PC-9 (cell line): Measurements from ENCODE around the gene MBNL2. TPM values are rescaled to one million over a fixed set of nuclear protein-coding genes. Genes with fewer than 3 reads are reported as not detected.
"Not testable (repeated sequence)": the region's sequence is repeated elsewhere in the genome, so short reads cannot be mapped to it uniquely, and the experiment has no call there.

Experiments
- BruUV-seq: library from RNA; stranded (reverse); fragments of 400-500 nt; replicated peaks from 2 replicates; lab custom pipeline; 2021; lab: Mats Ljungman, UMichigan
- CTCF ChIA-PET: fragments of 300-600 bp; sonication (Branson Sonifier 250); formaldehyde crosslinking; loops from one replicate; lab custom pipeline; 2022; ENCODE audit warnings: antibody characterized with exemption; lab: Charles Lee
- POLR2A ChIA-PET: fragments of 300-600 bp; sonication (Branson Sonifier 250); formaldehyde crosslinking; loops from one replicate; lab custom pipeline; 2022; ENCODE audit warnings: antibody characterized with exemption; ENCODE audit not compliant: unreplicated experiment; lab: Charles Lee
- DNase-seq, 2 experiments: peaks; one replicate each; pipeline versions ENCODE4 v3.0.0 to v3.0.0-alpha.2; 2015 to 2022; ENCODE audit warnings: mixed read lengths in 1 of 2
- H2AFZ ChIP-seq: fragments of 200-600 bp; sonication (generic); 2 replicates; pipeline ENCODE4 v1.8.1; 2017; ENCODE audit warnings: antibody characterized with exemption
- H3F3A ChIP-seq: fragments of 200-600 bp; sonication (generic); 2 replicates; pipeline ENCODE4 v1.8.1; 2017; ENCODE audit warnings: antibody characterized with exemption, mild to moderate bottlenecking, low read depth; ENCODE audit not compliant: insufficient read depth
- H3K27ac ChIP-seq: fragments of 200-600 bp; sonication (generic); 2 replicates; pipeline ENCODE4 v1.6.1; 2016; ENCODE audit warnings: mixed run types
- H3K27me3 ChIP-seq: fragments of 200-600 bp; sonication (generic); 2 replicates; pipeline ENCODE4 v1.6.1; 2016; ENCODE audit warnings: low read depth, mixed run types; ENCODE audit not compliant: insufficient read depth
- H3K36me3 ChIP-seq: fragments of 200-600 bp; sonication (generic); 2 replicates; pipeline ENCODE4 v1.6.1; 2016; ENCODE audit warnings: low read depth, mixed run types
- H3K4me1 ChIP-seq: fragments of 200-600 bp; sonication (generic); replicated peaks from 2 replicates; pipeline ENCODE4 v1.6.1; 2016; ENCODE audit warnings: mixed run types; ENCODE audit not compliant: insufficient read depth
- H3K4me2 ChIP-seq: fragments of 200-600 bp; sonication (generic); 2 replicates; pipeline ENCODE4 v1.6.1; 2017; ENCODE audit warnings: mixed run types
- H3K4me3 ChIP-seq: fragments of 200-600 bp; sonication (generic); 2 replicates; pipeline ENCODE4 v1.6.1; 2016; ENCODE audit warnings: mixed run types
- H3K79me2 ChIP-seq: fragments of 200-600 bp; sonication (generic); 2 replicates; pipeline ENCODE4 v1.6.1; 2017; ENCODE audit warnings: low read depth, mixed run types
- H3K9me2 ChIP-seq: fragments of 200-600 bp; sonication (generic); 2 replicates; pipeline ENCODE4 v1.8.1; 2017; ENCODE audit warnings: mild to moderate bottlenecking; ENCODE audit not compliant: insufficient read depth
- H3K9me3 ChIP-seq: fragments of 200-600 bp; sonication (generic); 2 replicates; pipeline ENCODE4 v1.8.1; 2016; ENCODE audit warnings: low read depth; ENCODE audit not compliant: insufficient read depth
- H4K20me1 ChIP-seq: fragments of 200-600 bp; sonication (generic); 2 replicates; pipeline ENCODE4 v1.8.1; 2017; ENCODE audit not compliant: insufficient read depth
- CTCF ChIP-seq: fragments of 200-600 bp; sonication (generic); conservative IDR thresholded peaks from 2 replicates; pipeline ENCODE4 v1.6.1; 2017; ENCODE audit warnings: mixed run types, antibody characterized with exemption, mild to moderate bottlenecking, moderate library complexity
- EZH2 ChIP-seq: fragments of 200-600 bp; sonication (generic); IDR thresholded peaks from 2 replicates; pipeline ENCODE4 v1.8.0; 2017; ENCODE audit warnings: antibody characterized with exemption, low read depth
- intact Hi-C: fragments of 100-400 bp; cut with micrococcal nuclease; formaldehyde crosslinking; loops from one replicate; pipeline ENCODE4 v1.10.0; 2022; ENCODE audit not compliant: unreplicated experiment
- total RNA-seq: library from RNA; stranded (reverse); gene quantifications from 2 replicates; pipeline ENCODE4 v1.2.3, GENCODE V29; 2021

Gene MBNL2
- total RNA-seq, 1 experiment from 2014 or later = 91.3 TPM

- Histone ChIP-seq H4K20me1 (no peaks in the 10 kb centered on the region), H3F3A (peaks cover 12% of the 10 kb centered on the region; the same call in 1 of the 2 replicates), H3K4me3 (no peak overlapping the region), H3K9me2 (no peaks in the 10 kb centered on the region), H3K9me3 (peaks cover 4% of the 10 kb centered on the region; the same call in 1 of the 2 replicates), H3K36me3 (0 out of 2 replicates have a peak, but pooled peaks cover 10% of the 10 kb centered on the region), H3K27ac (no peak overlapping the region), H3K4me2 (no peak overlapping the region), H2AFZ (no peak overlapping the region), H3K4me1 (peaks cover 31% of the 10 kb centered on the region), H3K79me2 (no peaks in the 10 kb centered on the region), H3K27me3 (no peaks in the 10 kb centered on the region)
- BruUV-seq = no TSS peak
- ChIA-PET CTCF (no interaction called here), POLR2A (no interaction called here)
- DNase-seq = no peak
- TF ChIP-seq CTCF (no peak), EZH2 (no peak)
- intact Hi-C loops = no loop called here
Measured at GRCh38 chr13:97202761-97203160, 19.4 kb upstream of the MBNL2 start.

GRCh38 chr13:97205465-97205864 lies 16.7 kb upstream of the MBNL2 start:
- peak overlapping the region; percentile 62 for H3K4me2 ChIP-seq

GRCh38 chr13:97205982-97206381 lies 16.2 kb upstream of the MBNL2 start:
- 0 out of 2 replicates have a peak overlapping the region, but pooled peaks have one; percentile 18 for H2AFZ ChIP-seq
- H3K4me2 ChIP-seq = peak overlapping the region; percentile 62
- CTCF ChIA-PET = interaction anchor here (0.7 to 2.1 kb wide), 2 partner anchors 81 to 96 kb away, joined by 7 to 10 read pairs; no protein-coding TSS in a partner anchor
- peak in 1 of 2 experiments; percentile 87 for DNase-seq
- H3K27me3 ChIP-seq = no peaks in the 10 kb centered on the region
- POLR2A ChIA-PET = interaction anchor here (0.5 to 0.7 kb wide), 2 partner anchors 11 to 60 kb away, joined by 3 to 7 read pairs; no protein-coding TSS in a partner anchor
- H3K9me2 ChIP-seq = no peaks in the 10 kb centered on the region
- H4K20me1 ChIP-seq = no peaks in the 10 kb centered on the region
- no TSS peak for BruUV-seq
- 0 out of 2 replicates have a peak, but pooled peaks cover 10% of the 10 kb centered on the region for H3K36me3 ChIP-seq
- H3K4me1 ChIP-seq = peaks cover 32% of the 10 kb centered on the region
- peaks cover 12% of the 10 kb centered on the region; the same call in 1 of the 2 replicates for H3F3A ChIP-seq
- H3K9me3 ChIP-seq = peaks cover 8% of the 10 kb centered on the region; the same call in 1 of the 2 replicates
- intact Hi-C loops = loop anchor here (1.0 kb wide), 1 partner anchor 12 kb away; no protein-coding TSS in a partner anchor
- no peaks in the 10 kb centered on the region for H3K79me2 ChIP-seq
- H3K4me3 ChIP-seq = peak overlapping the region; percentile 27; the same call in 1 of the 2 replicates
- H3K27ac ChIP-seq = peak overlapping the region; percentile 86
- TF ChIP-seq EZH2 (no peak), CTCF (no peak)

More at GRCh38 chr13:97205465-97205864, 16.7 kb upstream of the MBNL2 start:
- Histone ChIP-seq H3K4me3 (peak overlapping the region; percentile 27; the same call in 1 of the 2 replicates), H3K36me3 (0 out of 2 replicates have a peak, but pooled peaks cover 10% of the 10 kb centered on the region), H4K20me1 (no peaks in the 10 kb centered on the region), H3K79me2 (no peaks in the 10 kb centered on the region), H3K27me3 (no peaks in the 10 kb centered on the region), H3K4me1 (peaks cover 27% of the 10 kb centered on the region), H3K9me3 (peaks cover 8% of the 10 kb centered on the region; the same call in 1 of the 2 replicates), H2AFZ (no peak overlapping the region), H3K9me2 (no peaks in the 10 kb centered on the region), H3K27ac (peak overlapping the region; percentile 86), H3F3A (peaks cover 12% of the 10 kb centered on the region; the same call in 1 of the 2 replicates)
- intact Hi-C loops = no loop called here
- ChIA-PET CTCF (interaction anchor here (0.7 to 2.1 kb wide), 2 partner anchors 80 to 96 kb away, joined by 7 to 10 read pairs; no protein-coding TSS in a partner anchor), POLR2A (interaction anchor here (0.5 to 0.7 kb wide), 3 partner anchors 11 to 61 kb away, joined by 3 to 7 read pairs (median 6); no protein-coding TSS in a partner anchor)
- BruUV-seq = no TSS peak
- TF ChIP-seq CTCF = no peak
- TF ChIP-seq EZH2 = no peak
- no peak for DNase-seq

- H3K9me2 ChIP-seq, H3K36me3 ChIP-seq, H3K27ac ChIP-seq, intact Hi-C loops, H3K27me3 ChIP-seq, POLR2A ChIA-PET, BruUV-seq, H3K4me2 ChIP-seq, DNase-seq, H3K79me2 ChIP-seq, CTCF ChIA-PET, H4K20me1 ChIP-seq, H3K9me3 ChIP-seq, H3K4me3 ChIP-seq, H2AFZ ChIP-seq: not testable (repeated sequence)
- Histone ChIP-seq H3F3A (peaks cover 18% of the 10 kb centered on the region), H3K4me1 (peaks cover 45% of the 10 kb centered on the region)
Measured at GRCh38 chr13:97207252-97207651, 14.9 kb upstream of the MBNL2 start.
